HG02870 (cell line): ENCODE measurements around the gene PAIP1.
"Not testable (repeated sequence)": the region's sequence is repeated elsewhere in the genome, so short reads cannot be mapped to it uniquely, and the experiment has no call there.

Experiments used
- ATAC-seq: cut with Tn5 transposase; IDR thresholded peaks from one replicate; pipeline ENCODE4 v1.9.1; 2021; ENCODE audit warnings: mild to moderate bottlenecking, moderate library complexity; ENCODE audit not compliant: unreplicated experiment

Gene PAIP1

DNA sequence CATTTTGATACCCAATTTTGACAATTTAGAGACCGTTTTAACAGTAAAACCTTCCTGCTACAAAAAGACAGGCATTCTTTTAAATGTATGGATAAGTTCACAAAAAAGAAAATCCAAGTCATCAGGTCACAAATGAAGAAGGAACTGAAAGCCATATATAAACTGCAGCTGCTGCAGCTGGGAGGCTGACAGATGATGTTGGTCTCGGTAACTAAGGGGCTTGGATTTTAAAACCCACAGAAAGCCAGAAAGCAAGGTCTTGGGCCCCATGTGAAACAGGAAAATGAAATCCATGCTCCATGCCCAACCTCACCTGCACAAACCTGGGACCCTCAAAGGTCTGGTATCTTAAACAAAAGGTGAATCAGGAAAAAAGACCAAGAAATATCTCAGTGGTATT lies 26.2 kb downstream of the PAIP1 start:
- ATAC-seq, result peak; percentile 71

DNA sequence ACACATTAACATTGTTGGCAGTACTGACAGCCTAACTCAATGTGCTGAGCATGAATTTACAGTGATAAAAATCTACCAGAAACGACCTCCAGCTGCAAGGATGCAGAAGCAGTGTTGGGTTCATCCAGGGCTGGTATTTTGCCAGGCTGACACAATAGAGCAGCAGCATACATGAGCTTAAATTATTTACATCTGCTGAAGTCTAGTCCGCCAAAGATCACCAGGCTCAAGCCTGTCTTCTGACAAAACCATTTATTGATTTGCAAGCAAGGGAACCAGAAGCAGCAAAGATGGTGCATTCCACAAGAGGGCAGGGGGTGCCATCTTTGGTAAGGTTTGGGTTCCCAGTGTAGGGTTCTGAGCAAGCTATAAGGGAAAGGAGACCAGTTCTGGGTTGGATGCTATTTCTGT lies 33.2 kb downstream of the PAIP1 start:
- no peak for ATAC-seq

- no peak for ATAC-seq
Measured at GRCh38 chr5:43520615-43521014, 36.3 kb downstream of the PAIP1 start.

GRCh38 chr5:43515678-43516048 lies 41.2 kb downstream of the PAIP1 start:
- ATAC-seq, result no peak

- peak; percentile 98 for ATAC-seq
Measured at GRCh38 chr5:43514816-43515677, 41.8 kb downstream of the PAIP1 start, which contains the start of gene C5orf34. C5orf34 (minus strand) TSS chr5:43515148; CDS start chr5:43509339, 5,809 bp downstream.

DNA sequence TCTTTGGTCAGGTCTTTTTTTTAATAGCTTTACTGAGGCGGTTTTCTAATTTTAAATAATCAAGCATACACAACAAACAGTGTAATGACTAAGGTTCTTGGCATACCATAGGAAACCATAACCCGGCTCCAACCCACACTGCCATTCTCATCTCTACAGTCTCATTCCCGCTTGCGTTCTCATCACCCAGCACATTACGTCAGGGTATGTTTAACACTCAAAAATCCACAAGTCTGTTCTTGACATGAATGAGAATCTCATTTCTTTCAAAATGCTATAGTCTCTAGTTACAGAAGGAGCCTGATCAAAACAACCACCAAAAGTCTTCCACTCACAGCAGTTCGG lies 42.4 kb downstream of the PAIP1 start:
- ATAC-seq, result peak; percentile 28

GRCh38 chr5:43514025-43514424 lies 42.9 kb downstream of the PAIP1 start:
- no peak for ATAC-seq

DNA sequence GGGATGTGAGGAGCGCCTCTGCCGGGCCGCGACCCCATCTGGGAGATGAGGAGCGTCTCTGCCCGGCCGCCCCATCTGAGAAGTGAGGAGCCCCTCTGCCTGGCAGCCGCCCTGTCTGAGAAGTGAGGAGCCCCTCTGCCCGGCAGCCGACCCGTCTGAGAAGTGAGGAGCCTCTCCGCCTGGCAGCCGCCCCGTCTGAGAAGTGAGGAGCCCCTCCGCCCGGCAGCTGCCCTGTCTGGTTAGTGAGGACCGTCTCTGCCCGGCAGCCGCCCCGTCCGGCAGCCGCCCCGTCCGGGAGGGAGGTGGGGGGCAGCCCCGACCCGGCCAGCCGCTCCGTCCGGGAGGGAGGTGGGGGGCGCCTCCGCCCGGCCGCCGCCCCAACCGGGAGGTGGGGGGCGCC lies 45.8 kb downstream of the PAIP1 start:
- not testable (repeated sequence) for ATAC-seq

DNA sequence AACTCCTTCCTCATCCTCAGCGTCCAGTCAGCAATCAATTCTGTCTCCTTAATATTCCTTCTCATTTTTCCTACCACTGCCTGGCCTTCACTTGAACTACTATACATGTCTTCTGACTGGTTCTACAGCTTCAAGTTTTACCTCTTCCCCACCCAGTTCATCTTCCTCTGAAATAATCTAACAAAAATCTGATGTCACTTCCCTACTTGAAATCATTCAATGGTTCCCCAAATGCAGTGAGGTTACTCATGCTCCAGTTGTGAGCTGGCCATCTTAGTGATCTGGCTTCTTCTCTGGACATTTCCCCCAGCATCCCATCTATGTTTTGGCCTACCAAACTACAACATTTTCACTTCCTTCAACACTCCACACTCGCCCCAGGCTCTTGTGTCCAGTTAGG lies 58.3 kb downstream of the PAIP1 start:
- ATAC-seq, result no peak

GRCh38 chr5:43497311-43498104 lies 59.4 kb downstream of the PAIP1 start:
- ATAC-seq, result no peak

DNA sequence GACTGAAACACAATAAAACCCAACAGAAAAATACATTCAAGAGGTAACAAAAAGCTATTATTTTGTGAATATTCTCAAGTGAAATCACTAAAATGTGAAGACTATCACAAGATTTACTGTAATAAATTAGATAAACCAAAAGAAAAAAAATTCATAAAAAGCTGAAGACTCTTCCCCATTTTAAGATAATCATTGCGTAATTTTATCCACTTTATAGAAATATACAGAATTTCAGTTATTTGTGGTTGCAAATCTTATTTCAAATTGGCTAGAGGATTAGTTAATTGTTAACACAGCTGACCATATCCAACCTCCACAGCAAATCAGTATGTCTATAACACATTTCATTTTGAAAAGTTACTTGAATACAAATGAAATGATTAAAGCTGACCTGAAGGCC lies 65.6 kb downstream of the PAIP1 start:
- ATAC-seq, result no peak

DNA sequence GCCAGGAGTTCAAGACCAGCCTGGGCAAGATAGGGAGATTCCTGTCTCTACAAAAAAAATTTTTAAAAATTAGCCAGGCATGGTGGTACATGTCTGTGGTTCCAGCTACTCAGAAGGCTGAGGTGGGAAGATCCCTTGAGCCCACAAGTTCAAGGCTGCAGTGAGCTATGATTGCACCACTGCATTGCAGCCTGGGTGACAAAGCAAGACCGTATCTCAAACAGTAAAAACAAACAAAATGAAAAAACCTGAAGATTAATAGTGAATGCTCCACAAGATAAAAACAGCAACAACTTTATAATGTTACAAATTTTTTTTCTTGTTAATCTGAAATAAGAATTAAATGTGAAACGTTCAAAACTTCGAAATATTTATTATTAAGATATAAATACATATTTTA lies 70.5 kb downstream of the PAIP1 start:
- ATAC-seq, result no peak

DNA sequence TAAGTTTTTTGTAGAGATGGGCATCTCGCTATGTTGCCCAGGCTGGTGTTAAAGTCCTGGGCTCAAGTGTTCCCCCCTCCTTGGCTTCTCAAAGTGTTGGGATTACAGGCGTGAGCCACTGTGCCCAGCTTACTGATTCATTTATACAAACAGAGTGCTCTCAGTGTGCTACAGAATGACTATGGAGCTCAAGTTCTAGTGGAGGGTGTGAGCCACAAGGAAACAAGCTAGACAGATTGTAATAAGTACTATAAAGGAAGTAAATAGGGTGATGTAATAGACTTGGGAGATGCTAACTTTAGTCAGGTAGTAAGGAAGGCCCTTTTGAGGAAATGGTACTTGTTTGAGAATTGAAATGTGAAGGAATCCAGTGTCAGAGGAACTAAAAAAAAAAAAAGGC lies 71.5 kb downstream of the PAIP1 start:
- no peak for ATAC-seq

DNA sequence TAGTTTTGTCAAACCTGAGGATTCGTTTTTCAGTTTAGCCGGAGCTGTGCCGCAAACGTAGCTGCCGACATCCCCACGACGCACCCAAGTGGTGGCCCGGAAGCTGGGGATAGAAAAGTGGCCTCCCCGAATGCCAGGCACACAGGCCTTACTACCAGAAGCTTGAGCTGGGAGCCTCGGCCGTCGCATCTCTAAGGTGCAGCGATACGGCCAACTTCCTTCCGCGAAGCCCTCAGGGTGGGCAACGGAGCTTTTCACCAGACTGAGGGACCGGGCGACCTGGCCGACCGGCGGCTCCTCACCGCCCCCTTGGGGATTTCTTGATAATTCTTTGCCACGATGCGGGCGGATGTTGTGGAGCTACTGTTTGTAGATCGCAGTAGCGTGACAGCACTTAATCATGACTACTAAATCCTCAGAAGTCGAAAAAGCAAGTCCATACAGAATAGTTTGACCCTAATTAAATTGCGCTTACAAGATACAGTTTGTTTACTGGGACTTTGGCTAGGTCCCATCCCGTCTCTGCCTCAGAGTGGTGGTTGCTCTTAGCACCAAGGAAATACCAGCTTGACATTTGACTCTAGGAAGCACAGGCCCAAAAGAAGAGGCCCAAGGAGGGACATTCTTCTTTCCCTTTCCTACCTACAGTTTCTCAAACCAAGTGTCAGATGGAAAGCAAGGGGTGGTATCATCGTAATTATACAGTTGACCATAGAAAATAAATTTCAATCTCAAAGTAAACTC lies 72.6 kb downstream of the PAIP1 start:
- peak; percentile 68 for ATAC-seq

GRCh38 chr5:43483298-43484105 lies 73.4 kb downstream of the PAIP1 start, which contains the start of gene TMEM267:
TMEM267 (minus strand) TSS chr5:43483865; CDS start chr5:43453969, 29,896 bp downstream.
- ATAC-seq, result peak; percentile 80

DNA sequence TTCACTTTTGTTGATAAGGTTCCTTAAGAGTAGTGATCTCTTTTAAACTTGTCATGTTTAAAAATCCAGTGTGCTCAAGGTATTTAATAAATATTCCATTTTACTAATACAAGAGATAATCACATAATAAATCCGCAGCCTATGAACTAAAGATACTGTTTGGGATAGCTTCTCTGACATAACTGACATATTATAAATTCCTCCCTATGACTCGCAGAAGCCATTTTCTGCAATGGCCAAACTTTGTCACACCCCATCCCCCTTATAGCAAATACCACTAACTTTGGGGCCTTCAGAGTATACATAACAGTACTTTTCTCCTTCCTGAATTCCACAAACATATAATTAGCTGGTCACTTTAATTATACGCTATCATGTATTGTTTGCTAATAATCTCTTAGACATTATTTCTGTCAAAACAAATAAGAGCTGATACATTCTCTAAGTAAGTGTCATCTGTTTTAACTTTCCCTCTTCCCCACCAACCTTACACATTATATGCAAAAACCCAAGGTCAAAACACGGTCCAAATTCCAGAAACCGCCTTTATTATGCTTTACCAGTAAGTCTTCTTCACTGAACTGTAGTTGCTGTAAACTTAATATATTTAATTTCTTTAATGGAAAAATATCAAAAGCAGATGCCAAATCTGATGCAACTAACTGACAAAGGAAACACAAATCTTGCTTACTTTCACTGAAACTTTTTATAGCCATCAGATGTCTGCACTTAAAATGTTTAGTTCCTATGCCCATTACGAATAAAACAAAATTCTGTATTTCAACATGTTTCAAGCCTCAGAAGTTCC lies 74.2 kb downstream of the PAIP1 start:
- no peak for ATAC-seq
